A549 (cell line): ENCODE results near the gene PPIP5K2. TPM values are rescaled to one million over a fixed set of nuclear protein-coding genes. Genes with fewer than 3 reads are reported as not detected.

ENCODE experiments used
- ATAC-seq, 2 experiments: fragments of 200-7000 bp in 1 of 2; fragments of >200 bp in 1 of 2; cut with Nextera tagmentation in 1 of 2; cut with Tn5 transposase in 1 of 2; 3 replicates each; pipeline versions ENCODE4 v1.8.0 to v1.9.1; 2018 to 2020; ENCODE audit warnings: mild to moderate bottlenecking in 1 of 2, moderate library complexity in 1 of 2
- CTCF ChIA-PET: fragments of 300-600 bp; sonication (Branson Sonifier 250); formaldehyde crosslinking; extraction: SDS; loops from one replicate; lab custom pipeline; 2021; ENCODE audit warnings: antibody characterized with exemption, inconsistent platforms; lab: Yijun Ruan, JAX
- POLR2A ChIA-PET: fragments of 350-600 bp; formaldehyde crosslinking; extraction: SDS; loops from one replicate; lab custom pipeline; 2021; ENCODE audit warnings: antibody characterized with exemption, inconsistent platforms; lab: Yijun Ruan, JAX
- DNase-seq, 2 experiments: peaks; one replicate each; pipeline versions ENCODE4 v3.0.0 to v3.0.0-alpha.2; 2011 to 2016; ENCODE audit warnings: low read depth in 1 of 2, low spot score in 1 of 2
- FAIRE-seq: peaks from 2 replicates; lab custom pipeline; 2011; peaks lifted over from hg19 to GRCh38; lab: Jason Lieb, UNC
- H3K27ac ChIP-seq, 2 experiments: fragments of >200 bp; sonication (Bioruptor Twin); formaldehyde crosslinking; 3 replicates each; pipeline ENCODE4 v1.5.1; 2016 to 2017
- H3K4me1 ChIP-seq: fragments of >200 bp; sonication (Bioruptor Twin); formaldehyde crosslinking; 3 replicates; pipeline ENCODE4 v1.6.1; 2016
- H3K4me2 ChIP-seq: fragments of >200 bp; sonication (Bioruptor Twin); formaldehyde crosslinking; 3 replicates; pipeline ENCODE4 v1.6.1; 2016
- H3K4me3 ChIP-seq: fragments of >200 bp; sonication (Bioruptor Twin); formaldehyde crosslinking; 3 replicates; pipeline ENCODE4 v1.5.1; 2016
- H3K9me3 ChIP-seq: fragments of >200 bp; sonication (Bioruptor Twin); formaldehyde crosslinking; 3 replicates; pipeline ENCODE4 v1.6.1; 2016
- EHF ChIP-seq: fragments of 250-450 bp; sonication (Bioruptor Pico); IDR thresholded peaks from 2 replicates; pipeline ENCODE4 v1.5.0; 2020; ENCODE audit warnings: mild to moderate bottlenecking
- FOSL2 ChIP-seq, 2 experiments: fragments of 450-650 bp in 1 of 2; fragments of >200 bp in 1 of 2; sonication (Bioruptor Twin) in 1 of 2; formaldehyde crosslinking; IDR thresholded peaks; 2 replicates each; pipeline versions ENCODE4 v1.5.0 to v1.6.1; 2016 to 2020; ENCODE audit warnings: mild to moderate bottlenecking in 1 of 2, moderate library complexity in 1 of 2
- GATA3 ChIP-seq: IDR thresholded peaks from 2 replicates; pipeline ENCODE4 v1.6.1; 2012; ENCODE audit warnings: borderline replicate concordance
- HOXB5 ChIP-seq: fragments of 250-450 bp; sonication (Bioruptor Pico); IDR thresholded peaks from 2 replicates; pipeline ENCODE4 v1.5.0; 2020; ENCODE audit warnings: mild to moderate bottlenecking, moderate library complexity
- JUN ChIP-seq, 2 experiments: fragments of >200 bp; sonication (Bioruptor Twin); formaldehyde crosslinking; IDR thresholded peaks; 2 replicates in 1 of 2; 3 replicates in 1 of 2; pipeline ENCODE4 v1.6.1; 2016 to 2017
- MAZ ChIP-seq: fragments of 150-350 bp; IDR thresholded peaks from 2 replicates; pipeline ENCODE4 v1.6.1; 2014; ENCODE audit warnings: antibody characterized with exemption, low read depth, low read length, borderline replicate concordance
- NR3C1 ChIP-seq: fragments of >200 bp; sonication (Bioruptor Twin); formaldehyde crosslinking; IDR thresholded peaks from 3 replicates; pipeline ENCODE4 v1.6.1; 2017
- RAD21 ChIP-seq, 2 experiments: fragments of >200 bp in 1 of 2; sonication (Bioruptor Twin) in 1 of 2; formaldehyde crosslinking in 1 of 2; IDR thresholded peaks in 1 of 2; conservative IDR thresholded peaks in 1 of 2; 2 replicates in 1 of 2; 3 replicates in 1 of 2; pipeline ENCODE4 v1.6.1; 2012 to 2018; ENCODE audit warnings: inconsistent platforms in 1 of 2
- RARB ChIP-seq: fragments of 250-450 bp; sonication (Bioruptor Pico); IDR thresholded peaks from 2 replicates; pipeline ENCODE4 v1.8.0; 2021; ENCODE audit warnings: mild to moderate bottlenecking, moderate library complexity
- RCOR1 ChIP-seq: fragments of 150-350 bp; IDR thresholded peaks from 2 replicates; pipeline ENCODE4 v1.6.1; 2014; ENCODE audit warnings: antibody characterized with exemption, low read length, low read depth
- RNF2 ChIP-seq: fragments of 200-600 bp; sonication (generic); IDR thresholded peaks from 2 replicates; pipeline ENCODE4 v1.6.1; 2016; ENCODE audit warnings: low read depth, mild to moderate bottlenecking, antibody characterized with exemption, moderate library complexity, borderline replicate concordance
- TP53 ChIP-seq: fragments of 250-450 bp; sonication (Bioruptor Pico); IDR thresholded peaks from 2 replicates; pipeline ENCODE4 v1.5.0; 2021; ENCODE audit warnings: mild to moderate bottlenecking, moderate library complexity
- ZNF302 ChIP-seq: fragments of 250-450 bp; sonication (Bioruptor Pico); IDR thresholded peaks from 2 replicates; pipeline ENCODE4 v1.9.0; 2021; ENCODE audit warnings: inconsistent platforms, mild to moderate bottlenecking, moderate library complexity
- WGBS: methylation state at CpG from one replicate; pipeline ENCODE4 v1.1.6; 2017; ENCODE audit errors: missing lambda C conversion rate; 5-methylcytosine and 5-hydroxymethylcytosine counted together
- polyA plus RNA-seq, 4 experiments: library from polyadenylated mRNA; depleted of rRNA in 3 of 4; stranded (reverse); fragments of >200 nt; fragmentation: RNase III in 1 of 4; extraction: RNeasy Plus Mini Kit Qiagen cat#74134 plus additional on column Dnase treatment in 1 of 4; gene quantifications; 2 replicates in 3 of 4; 3 replicates in 1 of 4; pipeline ENCODE4 v1.2.3, GENCODE V29; 2011 to 2017
- TF ChIP-seq, protein P1 (sequence below): fragments of 250-450 bp; sonication (Bioruptor Pico); IDR thresholded peaks from 2 replicates; pipeline ENCODE4 v1.5.0; 2021; ENCODE audit warnings: mild to moderate bottlenecking, moderate library complexity, borderline replicate concordance
- TF ChIP-seq, protein P2 (sequence below): fragments of 250-450 bp; sonication (Bioruptor Pico); IDR thresholded peaks from 2 replicates; pipeline ENCODE4 v1.5.0; 2020; ENCODE audit warnings: low read depth, mild to moderate bottlenecking, moderate library complexity
- TF ChIP-seq, protein P3 (sequence below): IDR thresholded peaks from 2 replicates; pipeline ENCODE4 v1.6.1; 2012
- TF ChIP-seq, protein P4 (sequence below): fragments of 450-650 bp; IDR thresholded peaks from 2 replicates; pipeline ENCODE4 v1.6.1; 2014; ENCODE audit warnings: antibody characterized with exemption

Gene PPIP5K2
- polyA plus RNA-seq, 2 of the 4 experiments (the other 2 are of a cell fraction) = 21.9 to 61.7 TPM

DNA sequence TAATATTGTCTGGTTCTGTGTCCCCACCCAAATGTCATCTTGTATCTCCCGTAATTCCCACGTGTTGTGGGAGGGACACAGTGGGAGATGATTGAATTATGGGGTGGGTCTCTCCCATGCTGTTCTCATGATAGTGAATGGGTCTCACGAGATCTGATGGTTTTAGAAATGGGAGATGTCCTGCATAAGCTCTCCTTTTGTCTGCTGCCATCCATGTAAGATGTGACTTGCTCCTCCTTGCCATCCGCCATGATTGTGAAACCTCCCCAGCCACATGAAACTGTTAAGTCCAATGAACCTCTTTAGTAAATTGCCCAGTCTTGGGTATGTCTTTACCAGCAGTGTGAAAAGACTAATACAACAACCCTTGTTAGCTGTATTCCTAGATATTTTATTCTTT, 44.7 kb upstream of the PPIP5K2 start:
- POLR2A ChIA-PET = no interaction called here
- DNase-seq = no peak
- CTCF ChIA-PET = no interaction called here
- TF ChIP-seq GATA3 (no peak), MAZ (no peak), TP53 (CRISPR knock-in tag) (no peak), RCOR1 (no peak), RNF2 (no peak), RARB (CRISPR knock-in tag) (no peak), ZNF302 (CRISPR knock-in tag) (no peak)
- Histone ChIP-seq H3K4me3 (no peak overlapping the region), H3K9me3 (peaks cover 42% of the 10 kb centered on the region), H3K27ac (no peak overlapping the region), H3K4me2 (no peak overlapping the region), H3K4me1 (no peaks in the 10 kb centered on the region)
- WGBS = 27% methylated on average over 4 of the region's 4 CpGs
- FAIRE-seq = no peak
- ATAC-seq = no peak

DNA sequence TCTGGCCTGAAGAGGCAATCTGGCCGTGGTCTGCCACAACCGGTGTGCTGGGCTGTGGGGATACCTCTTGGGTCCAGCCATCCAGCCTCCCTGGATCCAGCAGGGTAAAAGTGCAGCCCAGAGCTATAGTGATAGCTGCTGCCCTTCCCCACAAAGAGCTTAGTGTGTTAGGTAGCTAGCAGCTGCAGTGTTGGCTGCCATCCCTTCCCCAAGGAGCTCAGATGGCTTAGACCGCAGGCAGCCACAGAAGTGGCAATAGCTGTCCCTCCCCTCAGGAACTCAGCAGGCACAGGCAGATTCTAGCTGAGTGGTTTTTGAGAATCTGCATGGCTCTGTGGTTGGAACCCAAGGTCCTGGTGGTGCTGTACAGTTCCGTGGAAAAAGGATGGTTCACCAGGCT, 40.3 kb upstream of the PPIP5K2 start:
- ChIA-PET POLR2A (no interaction called here), CTCF (no interaction called here)
- DNase-seq (no peak), FAIRE-seq (no peak), ATAC-seq (no peak)
- WGBS = 94% methylated on average over 2 of the region's 4 CpGs
- Histone ChIP-seq H3K9me3 (peaks cover 61% of the 10 kb centered on the region), H3K27ac (no peak overlapping the region), H3K4me3 (no peak overlapping the region), H3K4me1 (no peaks in the 10 kb centered on the region), H3K4me2 (no peak overlapping the region)
- TF ChIP-seq TP53 (CRISPR knock-in tag) (no peak), NR3C1 (no peak), JUN (IDR thresholded peaks at IDR 0.05) (no peak), EHF (CRISPR knock-in tag) (no peak)
- TF ChIP-seq, protein P1, sequence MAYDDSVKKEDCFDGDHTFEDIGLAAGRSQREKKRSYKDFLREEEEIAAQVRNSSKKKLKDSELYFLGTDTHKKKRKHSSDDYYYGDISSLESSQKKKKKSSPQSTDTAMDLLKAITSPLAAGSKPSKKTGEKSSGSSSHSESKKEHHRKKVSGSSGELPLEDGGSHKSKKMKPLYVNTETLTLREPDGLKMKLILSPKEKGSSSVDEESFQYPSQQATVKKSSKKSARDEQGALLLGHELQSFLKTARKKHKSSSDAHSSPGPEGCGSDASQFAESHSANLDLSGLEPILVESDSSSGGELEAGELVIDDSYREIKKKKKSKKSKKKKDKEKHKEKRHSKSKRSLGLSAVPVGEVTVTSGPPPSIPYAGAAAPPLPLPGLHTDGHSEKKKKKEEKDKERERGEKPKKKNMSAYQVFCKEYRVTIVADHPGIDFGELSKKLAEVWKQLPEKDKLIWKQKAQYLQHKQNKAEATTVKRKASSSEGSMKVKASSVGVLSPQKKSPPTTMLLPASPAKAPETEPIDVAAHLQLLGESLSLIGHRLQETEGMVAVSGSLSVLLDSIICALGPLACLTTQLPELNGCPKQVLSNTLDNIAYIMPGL (CRISPR knock-in tag) = no peak

DNA sequence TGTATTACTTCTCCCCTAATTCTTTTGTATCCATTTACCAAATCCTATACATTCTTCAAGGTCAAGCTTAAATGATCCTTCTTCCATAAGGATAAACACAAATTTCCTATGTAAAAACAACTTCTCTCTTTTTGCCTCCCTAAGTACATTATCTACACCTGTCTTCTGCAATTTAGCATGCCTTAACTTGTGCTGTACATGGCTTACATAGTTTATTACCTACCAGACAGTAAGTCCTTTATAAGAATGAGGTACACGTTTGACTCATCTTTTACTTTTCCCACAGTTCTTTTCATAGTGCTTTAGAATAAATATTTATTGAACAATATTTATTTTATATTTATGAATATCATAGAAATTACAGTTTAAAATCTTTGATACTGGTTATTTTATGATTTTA, 33.6 kb upstream of the PPIP5K2 start:
- ATAC-seq (no peak), FAIRE-seq (no peak), DNase-seq (no peak)
- ChIA-PET CTCF (no interaction called here), POLR2A (no interaction called here)
- 89% methylated on average over 1 of the region's 1 CpG for WGBS
- TF ChIP-seq, protein P2, sequence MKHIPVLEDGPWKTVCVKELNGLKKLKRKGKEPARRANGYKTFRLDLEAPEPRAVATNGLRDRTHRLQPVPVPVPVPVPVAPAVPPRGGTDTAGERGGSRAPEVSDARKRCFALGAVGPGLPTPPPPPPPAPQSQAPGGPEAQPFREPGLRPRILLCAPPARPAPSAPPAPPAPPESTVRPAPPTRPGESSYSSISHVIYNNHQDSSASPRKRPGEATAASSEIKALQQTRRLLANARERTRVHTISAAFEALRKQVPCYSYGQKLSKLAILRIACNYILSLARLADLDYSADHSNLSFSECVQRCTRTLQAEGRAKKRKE (CRISPR knock-in tag) = no peak
- TF ChIP-seq NR3C1 = no peak
- no peak for TF ChIP-seq RAD21 (conservative IDR thresholded peaks at IDR 0.05 in 1 of 2, IDR thresholded peaks at IDR 0.05 in 1 of 2)
- TF ChIP-seq FOSL2 (IDR thresholded peaks at IDR 0.05) = no peak
- no peak for TF ChIP-seq FOSL2 (CRISPR knock-in tag; IDR thresholded peaks at IDR 0.05)
- TF ChIP-seq, protein P3, sequence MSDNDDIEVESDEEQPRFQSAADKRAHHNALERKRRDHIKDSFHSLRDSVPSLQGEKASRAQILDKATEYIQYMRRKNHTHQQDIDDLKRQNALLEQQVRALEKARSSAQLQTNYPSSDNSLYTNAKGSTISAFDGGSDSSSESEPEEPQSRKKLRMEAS = no peak
- no peak for TF ChIP-seq HOXB5 (CRISPR knock-in tag)
- TF ChIP-seq, protein P4, sequence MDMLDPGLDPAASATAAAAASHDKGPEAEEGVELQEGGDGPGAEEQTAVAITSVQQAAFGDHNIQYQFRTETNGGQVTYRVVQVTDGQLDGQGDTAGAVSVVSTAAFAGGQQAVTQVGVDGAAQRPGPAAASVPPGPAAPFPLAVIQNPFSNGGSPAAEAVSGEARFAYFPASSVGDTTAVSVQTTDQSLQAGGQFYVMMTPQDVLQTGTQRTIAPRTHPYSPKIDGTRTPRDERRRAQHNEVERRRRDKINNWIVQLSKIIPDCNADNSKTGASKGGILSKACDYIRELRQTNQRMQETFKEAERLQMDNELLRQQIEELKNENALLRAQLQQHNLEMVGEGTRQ = no peak
- H3K4me1 ChIP-seq = no peaks in the 10 kb centered on the region
- H3K9me3 ChIP-seq = peaks cover 16% of the 10 kb centered on the region; the same call in 1 of the 3 replicates
- no peak overlapping the region for H3K27ac ChIP-seq
- H3K4me2 ChIP-seq = no peak overlapping the region
- H3K4me3 ChIP-seq = no peak overlapping the region
